GM18502 (cell line): ENCODE results near the gene TCAF1.
"Not testable (repeated sequence)": the region's sequence is repeated elsewhere in the genome, so short reads cannot be mapped to it uniquely, and the experiment has no call there.

ENCODE experiments used
- ATAC-seq: cut with Tn5 transposase; IDR thresholded peaks from one replicate; pipeline ENCODE4 v1.9.1; 2021; ENCODE audit warnings: mild to moderate bottlenecking; ENCODE audit not compliant: unreplicated experiment, poor library complexity

The TCAF1 gene

DNA sequence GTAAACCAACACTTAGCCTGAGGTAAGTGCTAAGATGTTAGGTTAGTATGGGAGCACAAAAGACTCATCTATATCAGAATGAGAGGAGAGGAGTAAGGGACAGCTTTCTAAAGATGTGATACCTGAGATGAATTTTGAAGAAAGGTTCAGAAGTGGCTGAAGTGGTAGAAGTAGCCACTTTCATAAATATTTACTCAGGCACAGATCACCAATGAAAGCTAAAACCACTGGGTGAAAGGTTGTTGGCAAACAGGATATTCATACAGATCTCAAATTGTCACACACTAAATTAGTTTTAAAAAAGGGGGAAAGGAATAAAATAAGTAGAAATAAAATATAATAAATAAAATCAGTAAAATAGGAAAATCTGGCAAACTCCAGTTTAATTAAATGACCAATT is 30.4 kb downstream of the TCAF1 start:
- not testable (repeated sequence) for ATAC-seq

DNA sequence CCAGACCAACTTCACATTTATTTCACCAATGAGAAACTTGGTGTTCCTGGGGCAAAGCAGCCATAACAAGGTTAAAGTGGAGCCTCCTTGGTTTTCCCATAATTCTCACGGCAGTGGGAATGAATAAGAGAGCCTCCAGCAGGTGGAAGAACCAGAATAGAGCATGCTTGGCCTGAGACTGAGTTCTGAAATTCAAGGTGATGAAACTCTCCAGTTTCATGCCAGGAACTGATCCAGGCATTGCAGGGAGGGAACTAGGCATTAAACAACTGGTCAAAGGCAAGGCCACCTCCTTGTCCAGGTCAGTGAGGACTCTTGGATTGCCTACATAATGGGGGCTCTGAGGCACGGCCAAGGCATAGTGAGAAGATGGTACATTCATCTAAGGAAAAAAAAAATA is 44.0 kb downstream of the TCAF1 start:
- ATAC-seq: not testable (repeated sequence)

- ATAC-seq: not testable (repeated sequence)
Measured at GRCh38 chr7:143855443-143855842, 46.5 kb downstream of the TCAF1 start.

- no peak for ATAC-seq
Measured at GRCh38 chr7:143850682-143851081, 51.3 kb downstream of the TCAF1 start.

- ATAC-seq: no peak
Measured at GRCh38 chr7:143849785-143850479, 52.0 kb downstream of the TCAF1 start.

GRCh38 chr7:143848192-143848591 is 53.8 kb downstream of the TCAF1 start:
- no peak for ATAC-seq

GRCh38 chr7:143846692-143847091 is 55.3 kb downstream of the TCAF1 start:
- ATAC-seq: peak; percentile 52

- not testable (repeated sequence) for ATAC-seq
Measured at GRCh38 chr7:143841696-143842095, 60.3 kb downstream of the TCAF1 start.

DNA sequence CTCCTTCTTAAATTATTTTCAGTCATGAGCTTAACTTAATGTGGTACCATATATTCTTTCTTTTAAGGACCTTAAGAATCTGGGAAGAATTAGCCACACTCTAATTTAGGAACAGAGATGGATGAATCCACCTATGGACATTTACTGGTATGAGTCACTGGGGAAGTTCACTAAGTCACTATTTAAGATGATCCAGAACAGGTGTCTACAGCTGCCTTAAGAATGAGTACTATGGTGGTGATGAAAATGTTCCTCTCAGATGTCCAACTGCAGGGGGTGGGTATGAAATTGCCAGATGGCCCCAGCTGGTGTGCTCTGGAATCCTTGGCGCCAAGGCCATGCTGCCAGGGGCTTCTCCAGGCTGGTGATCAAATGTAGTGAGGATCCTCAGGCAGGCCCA is 61.9 kb downstream of the TCAF1 start:
- not testable (repeated sequence) for ATAC-seq

DNA sequence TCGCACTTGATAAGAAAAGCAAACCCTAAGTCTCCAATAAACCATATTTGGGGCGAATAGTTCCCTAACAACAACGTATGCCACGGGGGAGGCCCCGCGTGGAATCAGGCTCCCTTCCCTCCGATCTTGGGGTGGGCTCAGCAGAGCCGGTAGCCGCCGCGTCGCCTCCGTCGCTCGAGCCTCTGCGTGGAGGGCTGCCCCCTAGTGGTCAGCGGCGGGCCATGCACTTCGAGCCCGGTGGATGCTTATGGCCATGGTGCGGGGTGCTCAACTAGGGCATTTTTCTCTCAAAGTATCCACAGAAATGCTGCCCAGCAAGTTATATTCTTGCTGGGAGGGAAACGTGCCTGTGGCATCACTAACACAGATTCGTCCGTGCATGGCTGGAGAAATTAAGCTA is 64.8 kb downstream of the TCAF1 start:
- ATAC-seq: peak; percentile 58

- ATAC-seq: peak; percentile 81
Measured at GRCh38 chr7:143836622-143837021, 65.4 kb downstream of the TCAF1 start.

DNA sequence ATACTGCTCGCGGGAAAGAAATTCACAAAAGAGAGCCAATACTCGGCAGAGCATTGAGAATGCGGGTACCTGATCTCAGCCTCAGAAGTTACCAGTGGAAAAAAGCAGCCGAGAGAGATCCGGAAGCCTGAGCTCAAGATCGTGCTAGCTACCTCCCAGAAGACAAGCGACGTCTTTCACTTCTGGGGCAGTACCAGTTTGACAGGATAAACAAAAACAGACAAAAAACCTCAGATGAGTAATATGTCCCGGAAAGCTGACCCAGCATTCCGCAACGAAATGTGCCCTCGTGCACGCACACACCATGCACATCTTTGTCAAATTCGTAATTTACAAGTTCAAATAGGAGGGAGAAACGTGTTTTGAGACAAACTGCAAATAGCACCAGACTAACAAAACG is 65.9 kb downstream of the TCAF1 start:
- peak; percentile 40 for ATAC-seq

DNA sequence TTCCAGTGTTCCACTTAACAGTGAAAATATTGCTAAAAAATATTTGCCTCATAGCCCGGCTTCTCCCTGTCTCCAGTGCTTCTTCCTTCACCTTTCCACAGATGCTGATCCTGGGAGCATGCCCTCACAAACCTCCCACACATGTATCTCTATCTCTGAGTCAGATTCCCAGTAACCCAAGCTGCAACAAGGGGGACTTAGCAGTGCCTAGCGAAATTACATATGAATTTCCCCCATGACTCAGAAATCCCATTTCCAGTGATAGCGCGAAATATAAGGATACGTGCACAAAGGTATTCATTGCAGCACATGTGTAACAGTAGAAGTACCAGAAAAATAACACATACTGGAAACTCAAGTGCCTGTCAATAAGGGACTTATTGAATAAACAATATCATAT is 75.4 kb downstream of the TCAF1 start:
- ATAC-seq: not testable (repeated sequence)

DNA sequence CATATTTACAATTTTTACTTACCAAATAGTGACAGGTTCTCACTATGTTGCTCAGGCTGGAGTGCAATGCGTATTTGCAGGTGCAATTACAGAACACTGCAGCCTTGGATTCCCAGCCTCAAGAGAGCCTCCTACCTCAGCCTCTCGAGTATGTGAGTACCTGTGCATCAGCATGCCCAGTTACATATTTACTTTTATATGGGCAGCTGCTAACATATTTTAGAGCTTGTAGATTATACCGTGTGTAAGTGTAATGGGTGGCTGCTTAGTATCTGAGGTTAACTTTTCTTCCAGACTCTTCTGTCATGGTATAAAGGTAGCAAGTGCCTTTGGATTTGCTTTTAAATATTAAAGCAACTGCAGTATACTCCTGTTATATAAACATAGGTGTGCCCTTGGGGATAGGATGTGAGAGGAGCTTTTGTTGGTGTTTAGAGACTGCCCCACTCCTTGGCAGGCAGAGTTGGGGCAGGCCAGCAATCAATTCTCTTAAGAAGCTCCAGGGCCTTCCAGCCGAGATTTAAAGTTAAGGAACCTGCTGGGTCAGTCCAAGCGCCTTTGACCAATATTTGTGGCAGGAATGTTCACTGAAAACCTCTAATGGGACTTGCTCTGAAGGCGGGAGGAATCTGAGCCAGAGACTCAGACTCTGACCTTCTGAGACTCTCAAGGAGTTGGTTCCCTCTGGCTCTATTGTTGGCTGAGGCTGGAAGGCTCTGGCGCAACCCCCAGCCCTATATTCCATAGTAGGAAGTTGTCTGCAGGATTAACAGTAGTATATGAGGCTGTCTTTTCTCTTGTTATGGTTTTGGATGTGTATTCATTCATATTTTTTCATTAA is 77.5 kb downstream of the TCAF1 start:
- ATAC-seq: not testable (repeated sequence)

GRCh38 chr7:143823634-143824294 is 78.2 kb downstream of the TCAF1 start:
- not testable (repeated sequence) for ATAC-seq

- ATAC-seq: not testable (repeated sequence)
Measured at GRCh38 chr7:143821392-143822277, 80.3 kb downstream of the TCAF1 start.

DNA sequence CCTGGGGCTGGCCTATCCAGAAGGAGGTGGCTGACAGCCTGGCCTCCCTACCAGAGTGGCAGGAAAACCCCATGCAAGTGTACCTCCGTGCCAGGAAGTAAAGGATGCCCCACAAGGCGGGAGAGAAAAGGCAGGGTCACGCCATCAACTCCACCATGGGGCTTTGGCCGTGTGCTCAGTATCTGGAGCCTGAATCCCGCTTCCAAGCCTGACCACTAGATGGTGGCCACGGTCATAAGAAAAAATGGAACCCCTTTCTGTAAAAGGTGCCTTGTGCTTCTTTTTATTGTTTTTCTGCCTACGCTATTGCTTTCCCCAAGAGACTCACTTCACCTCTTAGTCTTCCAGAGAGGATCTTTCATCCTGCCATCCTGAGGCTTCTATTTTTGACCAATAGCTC is 84.1 kb downstream of the TCAF1 start:
- ATAC-seq: peak; percentile 89

- not testable (repeated sequence) for ATAC-seq
Measured at GRCh38 chr7:143816471-143817133, 85.4 kb downstream of the TCAF1 start.

DNA sequence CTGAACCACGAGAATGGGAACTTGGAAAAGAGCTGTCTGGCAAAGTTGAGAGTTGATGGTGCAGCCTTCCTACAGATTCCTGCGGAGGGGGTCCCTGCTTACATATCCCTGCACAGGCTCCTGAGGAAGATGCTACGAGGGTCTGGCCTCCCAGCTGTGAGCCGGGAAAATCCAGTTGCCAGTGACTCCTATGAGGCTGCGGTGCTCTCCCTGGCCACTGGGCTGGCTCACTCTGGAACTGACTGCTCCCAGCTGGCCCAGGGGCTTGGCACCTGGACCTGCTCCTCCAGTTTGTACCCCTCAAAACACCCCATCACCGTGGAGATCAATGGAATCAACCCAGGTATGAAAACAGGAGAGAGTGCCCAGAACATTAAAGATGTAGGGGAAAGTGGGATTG is 91.3 kb downstream of the TCAF1 start:
- ATAC-seq: not testable (repeated sequence)
